Left renal cortex interstitium (tissue), 4 donors: ENCODE results near the gene CLEC16A. TPM values are rescaled to one million over a fixed set of nuclear protein-coding genes. Genes with fewer than 3 reads are reported as not detected.
"Not testable (repeated sequence)": the region's sequence is repeated elsewhere in the genome, so short reads cannot be mapped to it uniquely, and the experiment has no call there.

ENCODE experiments used
- DNase-seq, 4 donors: peaks; one replicate each; pipeline ENCODE4 v3.0.0-alpha.2; 2013; ENCODE audit warnings: low read depth in 4 of 4, low spot score in 2 of 4, missing footprints in 1 of 4
- polyA plus RNA-seq, 4 donors: library from polyadenylated mRNA; unstranded; fragments of 120-200 nt; gene quantifications; one replicate each; pipeline ENCODE4 v1.2.1, GENCODE V29; 2013; ENCODE audit not compliant: insufficient read length in 4 of 4

The CLEC16A gene
- polyA plus RNA-seq, 4 donors: 21.0 to 32.1 (median 24.5) TPM

DNA sequence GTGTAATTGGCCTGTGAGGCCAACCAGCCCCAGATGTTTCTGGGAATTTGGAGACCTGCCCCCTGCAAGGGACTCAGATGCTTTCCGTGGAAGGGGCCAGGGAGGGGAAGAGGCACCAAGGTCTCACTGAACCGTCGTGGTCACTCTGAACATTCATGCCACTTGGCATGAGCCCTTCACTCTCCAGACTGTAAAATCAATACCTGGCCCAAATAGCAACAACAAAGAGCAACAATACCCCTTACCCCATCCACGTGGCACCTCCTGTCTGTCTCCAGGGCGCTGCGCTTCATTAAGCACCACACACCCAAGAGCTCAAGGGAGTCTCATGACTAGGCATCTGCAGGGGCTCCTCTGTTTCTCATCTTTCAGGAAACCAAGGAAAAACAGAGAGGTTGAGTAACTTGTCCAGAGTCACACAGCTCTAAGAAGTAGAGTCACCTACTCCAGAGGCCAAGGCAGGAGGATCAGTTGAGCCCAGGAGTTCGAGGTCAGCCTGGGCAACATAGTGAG, 258.8 kb downstream of the CLEC16A start:
- no peak for DNase-seq

DNA sequence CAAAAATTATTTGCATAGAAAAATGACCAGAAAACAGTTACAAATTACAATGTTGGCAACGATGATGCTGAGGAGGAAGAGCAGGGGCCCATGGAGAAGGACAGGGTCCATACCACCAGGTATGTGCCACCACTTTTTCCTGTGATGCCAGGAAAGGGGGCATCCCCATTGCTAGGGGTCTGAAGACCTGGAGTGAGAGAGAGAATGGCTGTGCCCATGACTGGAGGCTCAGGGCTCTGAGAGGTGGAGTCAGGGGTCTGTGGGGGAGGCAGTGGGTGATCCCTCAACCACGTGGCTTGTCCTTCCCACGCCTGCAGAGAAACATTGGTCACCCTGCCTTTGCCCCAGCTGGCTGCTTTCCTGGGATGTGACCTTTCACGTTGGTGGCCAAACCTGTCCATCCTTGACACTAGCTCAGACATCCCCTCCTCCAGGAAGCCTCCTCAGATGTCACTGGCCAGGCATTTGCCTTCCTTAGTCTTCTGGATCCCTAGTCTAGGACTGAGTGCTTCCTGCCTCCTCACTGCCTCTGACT, 260.2 kb downstream of the CLEC16A start:
- no peak for DNase-seq

DNA sequence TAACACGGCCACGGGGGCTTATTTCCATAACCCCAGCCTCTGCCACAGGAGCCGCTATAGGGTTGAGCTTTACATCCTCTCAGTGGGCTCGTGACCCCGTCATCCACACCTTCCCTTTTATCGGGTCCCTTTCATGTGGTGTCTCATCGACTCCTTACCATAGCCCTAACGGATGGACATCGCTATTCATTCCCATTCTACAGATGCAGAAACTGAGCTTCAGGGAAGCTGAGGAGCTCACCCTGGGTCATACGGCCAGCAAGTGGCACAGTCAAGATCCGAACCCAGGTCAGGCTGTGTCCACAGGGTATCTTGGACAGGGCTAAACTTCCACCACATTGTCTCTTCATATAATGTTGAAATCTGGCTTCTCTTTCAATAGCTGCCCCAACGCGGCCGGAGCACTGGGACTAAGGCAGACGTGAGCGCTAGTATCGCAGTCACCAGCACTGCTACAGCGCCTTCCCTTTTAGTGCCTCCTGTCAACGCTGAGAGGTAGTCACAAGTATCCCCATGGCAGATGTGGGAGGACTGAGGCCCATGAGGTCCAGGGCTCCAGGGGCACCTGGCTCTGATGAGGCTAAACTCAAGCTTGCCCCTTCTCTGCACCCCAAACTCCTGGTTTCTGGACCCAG, 260.8 kb downstream of the CLEC16A start:
- DNase-seq: no peak

DNA sequence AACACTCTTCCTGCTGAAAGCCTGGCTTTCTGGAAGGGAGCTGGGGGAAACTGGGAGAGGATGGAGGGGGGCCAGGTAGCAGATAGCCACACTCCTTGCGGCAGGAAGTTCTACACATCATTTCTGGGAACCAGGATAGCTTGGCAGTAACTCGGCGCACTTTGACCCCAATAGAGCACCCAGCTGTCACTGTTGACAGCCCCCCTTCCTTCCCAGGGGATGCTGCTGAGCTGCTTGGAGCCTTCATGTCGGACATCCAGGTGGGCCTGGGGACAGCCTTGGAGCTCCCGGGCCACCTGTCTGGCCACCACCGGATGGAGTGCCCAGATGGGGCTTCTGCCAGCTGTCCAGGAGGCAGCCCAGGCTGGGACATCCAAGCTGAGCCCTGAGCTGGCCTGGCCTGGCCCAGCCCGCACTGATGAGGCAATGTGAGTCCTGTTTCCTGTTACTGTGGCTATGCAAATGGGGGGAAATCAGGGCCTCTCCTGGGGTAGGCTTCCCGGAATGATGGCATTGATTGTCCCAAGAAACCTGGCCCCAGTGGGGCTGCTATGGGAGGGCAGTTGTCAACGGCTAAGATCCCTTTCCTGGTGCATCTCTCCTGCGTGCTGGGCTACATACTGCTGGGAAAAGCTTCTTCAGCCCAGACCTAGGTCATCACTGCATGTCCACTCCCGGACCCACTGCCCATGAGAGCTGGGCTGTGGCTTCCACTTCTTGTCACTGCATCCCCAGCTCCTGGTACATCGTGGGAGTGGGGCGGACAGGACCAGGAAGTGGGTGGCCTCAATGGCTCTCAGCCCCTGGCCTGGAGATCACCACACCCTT, 261.6 kb downstream of the CLEC16A start:
- DNase-seq: no peak

DNA sequence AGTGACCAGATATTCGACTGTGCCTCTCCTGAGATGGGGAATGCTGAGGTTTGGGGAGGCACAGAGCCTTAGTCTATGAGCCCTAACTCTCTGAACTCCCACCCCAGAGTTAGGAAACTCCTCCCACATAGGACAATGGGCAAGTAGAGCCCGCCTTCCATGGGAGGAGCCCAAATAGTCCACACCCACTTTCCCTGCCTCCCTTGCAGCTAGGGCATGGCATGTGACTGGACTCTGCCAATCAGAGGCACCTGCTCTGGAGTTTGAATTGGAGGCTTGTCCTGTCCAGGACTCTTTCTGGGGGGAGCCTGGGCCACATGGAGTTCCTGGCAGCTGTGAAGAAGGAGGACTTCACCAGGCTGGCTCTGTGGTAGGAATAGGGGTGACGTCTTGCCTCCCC, 263.3 kb downstream of the CLEC16A start:
- no peak for DNase-seq

DNA sequence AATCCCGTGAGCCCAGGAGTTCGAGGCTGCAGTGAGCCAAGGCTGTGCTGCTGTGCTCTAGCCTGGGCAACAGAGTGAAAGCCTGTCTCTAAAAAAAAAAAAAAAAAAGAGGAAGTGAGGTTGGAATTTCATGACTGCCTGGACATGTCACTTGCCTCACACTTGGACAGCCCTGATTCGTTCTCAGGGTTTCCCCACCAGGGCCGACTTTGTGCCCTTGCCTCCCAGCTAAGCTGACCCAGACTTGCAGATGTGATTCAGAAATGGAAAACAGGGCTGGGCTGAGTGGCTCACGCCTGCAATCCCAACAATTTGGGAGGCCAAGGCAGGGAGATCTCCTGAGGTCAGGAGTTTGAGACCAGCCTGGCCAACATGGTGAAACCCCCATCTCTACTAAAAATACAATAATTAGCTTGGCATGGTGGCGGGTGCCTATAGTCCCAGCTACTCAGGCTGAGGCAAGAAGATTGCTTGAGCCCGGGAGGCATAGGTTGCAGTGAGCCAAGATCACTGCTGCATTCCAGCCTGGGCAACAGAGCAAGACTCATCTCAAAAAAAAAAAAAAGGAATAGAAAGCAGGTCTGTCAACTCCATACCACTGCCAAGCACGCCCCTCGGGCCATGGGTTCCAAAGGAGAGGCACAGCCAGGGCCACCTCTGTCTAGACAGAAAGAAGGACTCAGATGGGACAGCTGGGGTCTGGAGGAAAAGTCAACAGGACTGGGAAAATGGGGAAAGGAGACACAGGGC, 264.7 kb downstream of the CLEC16A start:
- DNase-seq: no peak

DNA sequence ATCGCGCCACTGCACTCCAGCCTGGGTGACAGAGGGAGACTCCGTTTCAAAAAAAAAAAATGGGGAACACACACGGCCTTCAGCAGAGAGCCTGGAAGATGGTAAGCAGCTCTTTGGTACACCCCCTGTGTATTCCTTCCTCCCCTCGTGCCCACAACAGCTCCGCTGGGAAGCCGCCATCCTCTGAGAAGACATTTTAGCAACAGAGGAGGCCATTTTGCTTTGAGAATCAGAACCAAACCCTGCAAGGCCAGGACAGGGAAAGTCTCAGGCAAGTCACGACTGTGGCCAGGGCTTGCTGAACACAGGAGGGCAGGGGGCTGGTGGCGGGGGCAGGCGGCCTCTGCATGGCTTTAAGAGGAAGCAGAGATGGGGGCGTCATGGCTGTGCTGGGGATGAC, 265.9 kb downstream of the CLEC16A start:
- DNase-seq: no peak

DNA sequence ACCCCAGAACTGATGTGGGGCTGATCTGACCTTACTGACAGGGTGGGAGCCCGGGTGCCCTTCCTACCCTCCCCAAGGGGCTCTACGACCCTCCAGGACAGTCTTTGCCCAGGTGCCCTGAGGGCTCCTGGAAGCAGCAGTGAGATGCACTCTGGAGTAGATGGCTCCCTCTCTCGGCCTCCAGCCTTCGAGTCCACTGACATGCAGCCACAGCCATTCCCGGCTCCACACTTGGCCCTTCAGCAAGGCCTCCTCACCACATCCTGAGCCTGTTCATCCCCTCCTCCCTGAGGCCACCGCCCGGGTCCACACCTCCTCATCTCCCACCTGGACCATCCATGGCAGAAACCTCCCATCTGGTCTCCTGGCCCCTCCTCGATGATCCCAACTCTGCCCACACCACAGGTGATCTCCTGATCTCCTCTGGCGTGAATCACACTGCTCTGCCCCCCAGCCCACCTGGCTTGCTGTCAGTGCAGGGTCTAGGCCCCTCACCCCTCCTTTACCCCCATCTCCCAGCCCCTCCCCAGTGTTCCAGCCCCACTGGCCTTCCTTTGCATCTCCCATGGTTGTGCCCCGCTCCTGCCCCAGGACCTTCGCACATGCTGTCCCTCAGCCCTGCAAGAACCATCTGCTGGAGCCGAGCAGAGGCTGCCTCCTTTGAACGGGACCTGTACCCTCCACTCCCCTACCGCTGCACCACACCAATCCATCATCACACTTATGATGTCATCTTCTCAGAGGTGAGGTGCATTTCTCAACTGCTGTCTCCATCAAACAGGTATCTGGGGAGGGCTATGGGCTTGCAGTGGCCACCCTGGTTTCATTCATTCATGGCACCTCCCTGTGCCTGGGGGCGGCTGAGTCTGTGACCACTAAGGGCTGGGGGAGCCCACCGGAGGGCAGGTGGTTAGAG, 267.0 kb downstream of the CLEC16A start:
- no peak for DNase-seq

DNA sequence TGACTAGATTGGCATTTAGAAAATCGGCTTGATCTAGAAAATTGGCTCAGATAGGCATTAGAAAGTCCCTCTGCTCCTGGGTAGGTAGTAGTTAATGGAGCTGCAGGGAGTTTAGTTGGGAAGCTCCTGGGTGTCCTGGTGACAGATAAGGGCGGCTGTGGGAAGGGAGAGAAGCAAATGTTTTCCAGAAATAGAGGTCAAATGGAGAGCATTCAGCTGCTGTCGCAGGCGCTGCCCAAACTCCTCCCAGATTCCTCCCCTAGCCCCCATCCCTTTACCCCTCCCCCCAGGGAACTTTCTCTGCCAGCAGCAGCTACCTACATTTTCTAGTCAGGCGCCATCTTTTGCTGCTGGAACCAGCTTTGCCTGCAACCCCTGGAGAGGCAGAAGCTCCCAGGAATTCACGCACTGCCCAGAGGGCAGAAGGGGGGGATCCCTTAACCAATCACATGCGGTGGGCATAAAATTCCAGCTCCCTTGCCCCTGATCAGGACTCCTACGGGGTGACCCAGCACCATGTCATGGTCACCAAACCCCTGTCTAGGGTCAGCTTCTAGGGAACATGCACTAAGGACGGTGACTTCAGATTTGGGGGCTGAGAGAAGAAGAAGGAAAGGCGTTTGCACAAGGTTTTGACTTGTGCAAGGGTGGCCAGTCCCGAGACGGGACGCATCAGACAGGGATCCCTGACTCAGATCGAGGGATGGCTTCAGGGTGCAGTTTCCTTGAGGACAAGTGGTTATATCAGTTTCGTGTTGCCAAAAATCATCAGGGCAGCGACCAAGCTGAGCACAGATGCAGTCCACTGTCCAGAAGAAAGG, 267.8 kb downstream of the CLEC16A start:
- DNase-seq: no peak

DNA sequence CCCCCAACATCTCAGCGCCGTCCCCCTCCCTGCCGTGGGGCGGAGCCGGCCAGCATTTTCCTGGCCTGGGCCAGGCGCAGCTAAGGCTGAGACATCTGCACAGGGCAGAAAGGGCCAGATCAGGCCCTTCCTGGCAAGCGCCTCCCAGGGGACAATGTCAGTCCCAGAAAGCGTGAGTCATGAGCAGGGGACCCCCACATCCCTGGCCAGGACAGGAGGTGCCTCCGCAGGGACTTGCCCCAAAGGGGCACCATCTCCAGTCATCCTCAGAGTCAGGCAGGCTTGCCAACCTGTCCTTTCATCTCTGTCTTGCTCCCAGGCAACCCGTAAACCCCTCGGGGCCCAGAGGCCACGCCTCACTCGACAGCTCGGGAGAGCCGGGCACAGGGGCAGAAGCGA, 268.4 kb downstream of the CLEC16A start:
- no peak for DNase-seq

DNA sequence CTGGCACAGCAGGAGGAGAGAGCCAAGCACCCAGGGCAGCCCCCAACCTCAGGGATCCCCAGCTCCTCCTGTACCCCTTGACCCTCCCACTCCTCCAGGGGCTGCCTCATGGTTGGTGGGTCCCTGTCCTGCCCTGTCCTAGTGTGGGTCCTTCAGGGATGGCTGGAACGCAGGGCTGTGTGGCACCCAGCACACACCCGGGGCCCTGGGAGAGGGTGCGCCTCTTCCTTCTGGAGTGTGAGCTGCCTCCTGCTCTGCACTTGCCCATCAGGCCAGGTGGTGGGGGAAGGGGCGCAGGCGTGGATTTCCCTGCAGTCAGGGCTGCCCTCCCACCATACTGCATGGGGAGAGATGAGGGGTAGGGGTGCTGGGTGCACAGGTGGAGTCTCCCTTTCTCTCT, 269.0 kb downstream of the CLEC16A start:
- DNase-seq: no peak

DNA sequence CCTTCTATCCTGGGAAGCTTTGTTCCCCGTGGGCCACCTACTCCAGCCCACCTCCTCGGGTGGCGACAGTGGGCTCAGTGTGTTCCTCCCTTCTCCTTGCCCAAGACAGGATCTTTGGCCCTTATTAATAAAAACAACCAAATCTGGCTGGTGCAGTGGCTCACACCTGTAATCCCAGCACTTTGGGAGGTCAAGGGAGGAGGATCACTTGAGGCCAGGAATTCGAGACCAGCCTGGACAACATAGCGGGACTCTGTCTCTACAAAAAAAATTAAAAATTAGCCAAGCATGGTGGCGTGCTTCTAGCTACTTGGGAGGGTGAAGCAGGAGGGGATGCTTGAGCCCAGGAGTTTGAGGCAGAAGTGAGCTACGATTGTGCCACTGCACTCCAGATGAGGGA, 269.4 kb downstream of the CLEC16A start:
- no peak for DNase-seq

DNA sequence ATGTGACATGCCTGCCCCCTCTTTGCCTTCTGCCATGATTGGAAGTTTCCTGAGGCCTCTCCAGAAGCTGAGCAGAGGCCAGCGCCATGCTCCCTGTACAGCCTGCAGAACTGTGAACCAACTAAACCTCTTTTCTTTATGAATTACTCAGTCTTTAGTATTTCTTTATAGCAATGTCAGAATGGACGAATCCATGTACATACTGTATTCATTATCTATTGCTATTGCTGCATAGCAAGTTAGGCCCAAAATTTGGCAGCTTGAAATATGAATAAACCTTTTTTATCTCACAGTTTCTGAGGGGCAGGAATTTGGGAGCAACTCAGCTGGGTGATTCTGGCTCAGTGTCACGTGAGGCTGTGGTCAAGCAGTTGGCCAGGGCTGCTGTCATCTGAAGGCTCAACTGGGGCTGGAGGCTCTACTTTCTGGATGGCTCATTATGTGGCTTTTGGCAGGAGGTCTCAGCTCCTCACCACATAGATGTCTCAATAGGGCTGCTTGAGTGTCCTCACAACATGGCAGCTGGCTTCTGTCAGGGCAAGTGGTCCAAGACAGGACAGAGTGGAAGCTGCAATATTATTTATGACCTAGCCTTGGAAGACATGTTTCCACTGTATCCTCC, 271.7 kb downstream of the CLEC16A start:
- no peak for DNase-seq

DNA sequence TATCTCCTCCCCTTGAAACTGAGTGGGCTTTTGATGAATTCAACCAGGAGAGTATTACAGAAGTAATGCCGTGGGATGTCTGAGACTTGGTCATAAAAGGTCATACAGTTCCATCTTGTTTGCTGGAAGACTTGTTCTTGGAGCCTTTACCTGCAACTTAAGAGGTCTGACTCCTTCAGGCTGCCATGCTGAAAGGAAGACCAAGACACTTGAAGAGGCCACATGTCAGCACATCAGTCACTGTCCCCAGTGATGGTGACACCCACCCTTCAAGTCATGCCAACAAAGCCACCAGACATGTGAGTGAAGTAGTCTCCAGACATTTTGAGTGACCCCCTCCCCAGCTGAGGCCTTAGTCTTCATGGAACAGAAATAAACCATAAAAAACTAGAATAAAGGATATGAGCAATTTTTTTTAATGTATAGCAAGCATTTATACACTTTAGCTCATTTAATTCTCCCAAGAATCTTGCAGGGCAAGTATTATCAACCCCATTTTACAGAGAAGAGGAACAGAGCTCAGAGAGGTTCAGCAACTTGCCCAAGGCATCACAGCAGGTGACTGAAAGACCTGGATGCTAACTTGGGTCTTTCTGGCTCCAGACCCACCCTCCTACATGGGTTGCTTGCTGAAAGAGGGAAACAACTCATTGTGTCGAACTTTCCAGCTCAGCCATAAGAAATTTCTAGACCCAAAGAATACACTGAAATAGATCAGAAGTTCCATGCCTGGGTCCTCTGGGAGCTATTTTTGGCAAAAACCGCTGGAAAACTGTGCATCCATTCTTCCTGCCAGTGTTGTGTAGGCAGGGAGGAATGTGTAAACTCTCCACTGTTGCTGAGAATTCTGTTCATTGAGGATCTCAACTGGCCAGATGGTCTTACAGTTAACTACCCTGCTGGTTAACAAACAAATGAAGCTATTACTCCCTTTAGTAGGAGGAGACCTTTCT, 273.6 kb downstream of the CLEC16A start:
- no peak for DNase-seq

DNA sequence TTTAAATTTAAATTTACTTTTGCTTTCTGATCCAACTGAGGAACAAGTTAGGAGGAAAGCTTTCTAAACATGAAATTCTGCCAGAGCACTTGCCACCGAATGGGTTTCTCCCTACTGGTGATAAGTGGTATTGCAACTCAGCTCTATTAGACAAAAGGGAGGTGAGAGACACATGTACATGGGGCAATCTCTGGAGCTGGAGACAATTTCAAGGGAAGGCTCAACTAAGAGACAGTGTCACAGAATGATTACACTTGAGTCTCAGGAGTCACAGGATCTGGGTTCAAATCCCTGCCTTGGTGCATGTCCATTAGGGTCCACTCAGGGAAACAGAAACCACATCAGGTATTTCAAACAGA, 274.2 kb downstream of the CLEC16A start:
- DNase-seq: no peak

DNA sequence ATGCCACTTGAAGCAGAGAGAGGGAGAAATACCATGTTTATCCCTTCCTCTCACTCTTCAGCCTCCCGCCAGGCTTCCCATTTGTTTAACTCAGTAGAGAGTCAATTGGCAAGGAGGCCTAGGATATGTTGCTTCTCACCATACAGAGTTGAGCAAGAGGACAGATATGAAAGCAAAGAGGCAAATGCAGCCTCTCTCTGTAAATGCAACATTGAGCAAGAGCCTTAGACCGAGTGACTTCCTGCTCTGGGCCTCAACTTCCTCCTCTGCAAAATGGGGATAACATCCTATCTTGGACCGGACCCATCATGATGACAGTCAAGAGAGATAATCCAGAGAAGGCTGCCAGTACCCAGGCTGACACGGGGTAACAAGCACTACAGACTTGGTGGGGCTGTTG, 274.8 kb downstream of the CLEC16A start:
- no peak for DNase-seq

DNA sequence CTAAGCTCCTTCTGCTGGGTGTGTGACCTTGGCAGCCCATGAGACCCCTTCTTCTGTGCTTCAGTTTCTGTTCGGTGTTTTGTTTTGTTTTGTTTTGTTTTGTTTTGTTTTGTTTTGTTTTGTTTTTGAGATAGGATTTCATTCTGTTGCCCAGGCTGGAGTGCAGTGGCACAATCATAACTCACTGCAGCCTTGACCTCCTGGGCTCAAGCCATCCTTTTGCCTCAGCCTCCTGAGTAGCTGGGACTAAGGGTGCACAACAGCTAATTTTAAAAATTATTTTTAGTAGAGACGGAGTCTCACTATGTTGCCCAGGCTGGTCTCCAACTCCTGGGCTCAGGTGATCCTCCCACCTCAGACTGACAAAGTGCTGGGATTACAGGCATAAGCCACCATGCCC, 276.1 kb downstream of the CLEC16A start:
- DNase-seq: not testable (repeated sequence)
